ENCODE results near the gene OSMR.
"Not testable (repeated sequence)": the region's sequence is repeated elsewhere in the genome, so short reads cannot be mapped to it uniquely, and the experiment has no call there.

DNA sequence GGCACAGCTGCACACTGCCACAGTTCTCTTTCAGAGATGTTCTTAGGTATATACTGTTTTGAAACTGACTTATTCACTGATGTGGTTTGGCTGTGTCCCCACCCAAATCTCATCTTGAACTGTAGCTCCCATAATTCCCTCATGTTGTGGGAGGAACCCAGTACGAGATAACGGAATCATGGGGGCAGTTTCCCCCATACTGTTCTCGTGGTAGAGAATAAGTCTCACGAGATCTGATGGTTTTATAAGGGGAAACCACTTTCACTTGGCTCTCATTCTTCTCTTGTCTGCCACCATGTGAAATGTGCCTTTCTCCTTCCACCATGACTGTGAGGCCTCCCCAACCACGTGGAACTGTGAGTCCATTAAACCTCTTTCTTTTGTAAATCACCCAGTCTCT, 5.8 kb downstream of the OSMR start:
- not testable (repeated sequence) for TF ChIP-seq POLR2A (conservative IDR thresholded peaks at IDR 0.05); PCBP1 (IDR thresholded peaks at IDR 0.05; ENCODE audit: low read depth, low read length, poor library complexity, severe bottlenecking); YY1 (IDR thresholded peaks at IDR 0.05; ENCODE audit: borderline replicate concordance in 1 of 3, control insufficient read depth in 1 of 3, extremely low read depth in 1 of 3, insufficient read depth in 3 of 3, insufficient read length in 1 of 3, insufficient replicate concordance in 2 of 3, low read depth in 1 of 3, low read length in 2 of 3); RAD21 (CRISPR knock-in tag; conservative IDR thresholded peaks at IDR 0.05 in 1 of 2, IDR thresholded peaks at IDR 0.05 in 1 of 2); FOXM1 (IDR thresholded peaks at IDR 0.05; ENCODE audit: low read depth); FOXM1 (CRISPR knock-in tag; IDR thresholded peaks at IDR 0.05; ENCODE audit: low read depth); MXI1 (IDR thresholded peaks at IDR 0.05; ENCODE audit: low read depth, low read length); NR2C1 (IDR thresholded peaks at IDR 0.05); NR2C1 (tag; IDR thresholded peaks at IDR 0.05); TCF7L2 (IDR thresholded peaks at IDR 0.05; ENCODE audit: low read depth, low read length); SMAD1 (IDR thresholded peaks at IDR 0.05; ENCODE audit: low read depth, low read length, partially characterized antibody); TAF7 (tag; IDR thresholded peaks at IDR 0.05); CEBPB (tag; IDR thresholded peaks at IDR 0.05)
- TF ChIP-seq, protein P1, sequence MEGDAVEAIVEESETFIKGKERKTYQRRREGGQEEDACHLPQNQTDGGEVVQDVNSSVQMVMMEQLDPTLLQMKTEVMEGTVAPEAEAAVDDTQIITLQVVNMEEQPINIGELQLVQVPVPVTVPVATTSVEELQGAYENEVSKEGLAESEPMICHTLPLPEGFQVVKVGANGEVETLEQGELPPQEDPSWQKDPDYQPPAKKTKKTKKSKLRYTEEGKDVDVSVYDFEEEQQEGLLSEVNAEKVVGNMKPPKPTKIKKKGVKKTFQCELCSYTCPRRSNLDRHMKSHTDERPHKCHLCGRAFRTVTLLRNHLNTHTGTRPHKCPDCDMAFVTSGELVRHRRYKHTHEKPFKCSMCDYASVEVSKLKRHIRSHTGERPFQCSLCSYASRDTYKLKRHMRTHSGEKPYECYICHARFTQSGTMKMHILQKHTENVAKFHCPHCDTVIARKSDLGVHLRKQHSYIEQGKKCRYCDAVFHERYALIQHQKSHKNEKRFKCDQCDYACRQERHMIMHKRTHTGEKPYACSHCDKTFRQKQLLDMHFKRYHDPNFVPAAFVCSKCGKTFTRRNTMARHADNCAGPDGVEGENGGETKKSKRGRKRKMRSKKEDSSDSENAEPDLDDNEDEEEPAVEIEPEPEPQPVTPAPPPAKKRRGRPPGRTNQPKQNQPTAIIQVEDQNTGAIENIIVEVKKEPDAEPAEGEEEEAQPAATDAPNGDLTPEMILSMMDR (IDR thresholded peaks at IDR 0.05 in 2 of 3, conservative IDR thresholded peaks at IDR 0.05 in 1 of 3; ENCODE audit: insufficient read depth in 2 of 3, low read depth in 1 of 3, low read length in 3 of 3), result not testable (repeated sequence)
- TF ChIP-seq, protein P2, sequence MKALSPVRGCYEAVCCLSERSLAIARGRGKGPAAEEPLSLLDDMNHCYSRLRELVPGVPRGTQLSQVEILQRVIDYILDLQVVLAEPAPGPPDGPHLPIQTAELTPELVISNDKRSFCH (CRISPR knock-in tag; IDR thresholded peaks at IDR 0.05), result not testable (repeated sequence)
- TF ChIP-seq, protein P2 (tag; IDR thresholded peaks at IDR 0.05), result not testable (repeated sequence)
